Lower leg skin (tissue), 4 donors: ENCODE measurements around the gene PES1. TPM values are rescaled to one million over a fixed set of nuclear protein-coding genes. Genes with fewer than 3 reads are reported as not detected.
"Not testable (repeated sequence)": the region's sequence is repeated elsewhere in the genome, so short reads cannot be mapped to it uniquely, and the experiment has no call there.

Source experiments
- DNase-seq, 2 donors: peaks; one replicate each; pipeline ENCODE4 v3.0.0-alpha.2; 2019; ENCODE audit warnings: low spot score in 2 of 2
- H3K4me3 ChIP-seq: fragments of 200-600 bp; sonication (generic); 2 replicates; pipeline ENCODE4 v1.5.1; 2017; ENCODE audit warnings: mild to moderate bottlenecking, low read depth; ENCODE audit not compliant: poor library complexity, severe bottlenecking
- POLR2A ChIP-seq, 2 donors: fragments of 450-650 bp; IDR thresholded peaks; one replicate each; pipeline ENCODE4 v1.6.1; 2016 to 2017; ENCODE audit warnings: antibody characterized with exemption in 2 of 2, mild to moderate bottlenecking in 1 of 2, moderate library complexity in 1 of 2
- whole genome bisulfite sequencing, 2 donors: methylation state at CpG; one replicate each; pipeline ENCODE4 v1.1.5; 2018; 5-methylcytosine and 5-hydroxymethylcytosine counted together
- intact Hi-C: fragments of 100-400 bp; cut with DNase I; formaldehyde crosslinking; loops from one replicate; pipeline ENCODE4 v1.15.0; 2023; ENCODE audit warnings: low total_unique reads
- total RNA-seq, 4 donors: library from RNA; depleted of rRNA; stranded (reverse); fragments of >200 nt; gene quantifications; one replicate each; pipeline ENCODE4 v1.1.0, GENCODE V29; 2016
- TF ChIP-seq, protein P1 (sequence below), 3 donors: fragments of 450-650 bp; IDR thresholded peaks; one replicate each; pipeline ENCODE4 v1.5.1; 2016; ENCODE audit warnings: antibody characterized with exemption in 3 of 3, mild to moderate bottlenecking in 3 of 3, moderate library complexity in 2 of 3

PES1 gene
- total RNA-seq, 4 donors from 2014 or later = 43.1 to 55.6 (median 49.1) TPM

DNA sequence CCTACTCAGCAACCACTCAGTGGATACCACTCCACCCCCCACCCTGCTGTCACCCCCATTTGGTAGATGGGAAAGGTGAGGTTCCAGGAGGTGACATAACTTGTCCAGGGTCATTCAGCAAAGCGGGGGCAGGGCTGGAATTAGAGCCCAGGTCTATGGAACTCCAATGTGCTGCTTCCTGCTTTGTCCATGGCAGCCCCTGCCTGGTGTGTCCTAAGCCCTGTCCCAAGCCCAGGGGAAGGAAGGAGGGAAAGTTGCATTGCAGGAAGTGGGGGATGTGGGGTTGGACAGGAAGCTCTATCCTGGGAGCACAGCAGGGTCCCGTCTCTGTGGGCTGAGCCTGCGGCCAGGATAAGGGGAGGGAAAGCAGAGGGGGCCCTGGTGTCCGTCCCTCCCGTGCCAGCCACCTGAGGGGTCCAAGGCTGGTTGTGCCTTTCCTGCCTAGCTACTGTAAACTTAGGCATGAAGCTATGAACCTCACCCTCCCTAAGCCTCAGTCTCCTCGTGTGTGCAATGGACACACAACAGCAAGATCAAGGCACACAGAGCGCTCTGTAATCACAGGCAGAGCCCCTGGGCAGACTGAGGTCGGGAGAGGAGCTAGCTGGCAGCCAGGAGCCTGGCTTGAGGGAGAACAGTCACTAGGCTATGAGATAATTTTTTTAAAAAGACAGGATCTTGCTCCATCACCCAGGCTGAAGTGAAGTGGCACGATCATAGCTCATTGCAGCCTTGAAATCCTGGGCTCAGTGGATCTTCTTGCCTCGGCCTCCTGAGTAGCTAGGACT is 30.1 kb downstream of the PES1 start:
- WGBS, 2 donors = 63 to 67% methylated on average over 10 of the region's 10 CpGs
- intact Hi-C loops = no loop called here
- DNase-seq = no peak
- TF ChIP-seq, protein P1, sequence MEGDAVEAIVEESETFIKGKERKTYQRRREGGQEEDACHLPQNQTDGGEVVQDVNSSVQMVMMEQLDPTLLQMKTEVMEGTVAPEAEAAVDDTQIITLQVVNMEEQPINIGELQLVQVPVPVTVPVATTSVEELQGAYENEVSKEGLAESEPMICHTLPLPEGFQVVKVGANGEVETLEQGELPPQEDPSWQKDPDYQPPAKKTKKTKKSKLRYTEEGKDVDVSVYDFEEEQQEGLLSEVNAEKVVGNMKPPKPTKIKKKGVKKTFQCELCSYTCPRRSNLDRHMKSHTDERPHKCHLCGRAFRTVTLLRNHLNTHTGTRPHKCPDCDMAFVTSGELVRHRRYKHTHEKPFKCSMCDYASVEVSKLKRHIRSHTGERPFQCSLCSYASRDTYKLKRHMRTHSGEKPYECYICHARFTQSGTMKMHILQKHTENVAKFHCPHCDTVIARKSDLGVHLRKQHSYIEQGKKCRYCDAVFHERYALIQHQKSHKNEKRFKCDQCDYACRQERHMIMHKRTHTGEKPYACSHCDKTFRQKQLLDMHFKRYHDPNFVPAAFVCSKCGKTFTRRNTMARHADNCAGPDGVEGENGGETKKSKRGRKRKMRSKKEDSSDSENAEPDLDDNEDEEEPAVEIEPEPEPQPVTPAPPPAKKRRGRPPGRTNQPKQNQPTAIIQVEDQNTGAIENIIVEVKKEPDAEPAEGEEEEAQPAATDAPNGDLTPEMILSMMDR (IDR thresholded peaks at IDR 0.05) = no peak
- TF ChIP-seq POLR2A (IDR thresholded peaks at IDR 0.05) = no peak
- no peak overlapping the region for H3K4me3 ChIP-seq

GRCh38 chr22:30560643-30561202 is 31.0 kb downstream of the PES1 start:
- DNase-seq, intact Hi-C loops, H3K4me3 ChIP-seq: not testable (repeated sequence)
- 89 to 92% methylated on average over 11 of the region's 11 CpGs for WGBS, 2 donors

DNA sequence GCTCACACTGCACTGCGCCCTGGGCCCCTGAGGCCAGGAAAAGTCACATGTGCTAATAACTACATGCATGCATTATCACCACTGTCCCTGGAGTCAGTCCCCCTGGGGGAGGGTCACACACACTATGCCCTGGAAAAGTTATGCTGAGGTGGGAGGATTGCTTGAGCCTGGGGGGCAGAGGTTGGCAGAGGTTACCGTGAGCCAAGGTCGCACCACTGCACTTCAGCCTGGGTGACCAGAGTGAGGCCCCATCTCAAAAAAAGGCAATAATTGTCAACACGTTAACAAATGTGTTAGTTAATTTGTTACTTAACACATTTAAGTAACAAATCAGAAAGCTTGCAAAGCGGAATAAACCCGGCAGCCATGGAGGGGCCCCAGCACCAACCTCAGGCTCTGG is 31.8 kb downstream of the PES1 start:
- H3K4me3 ChIP-seq = no peak overlapping the region
- TF ChIP-seq, protein P1 (IDR thresholded peaks at IDR 0.05) = no peak
- TF ChIP-seq POLR2A (IDR thresholded peaks at IDR 0.05) = no peak
- intact Hi-C loops = no loop called here
- no peak for DNase-seq
- 75 to 80% methylated on average over 6 of the region's 6 CpGs for WGBS, 2 donors

- no peak for DNase-seq
- H3K4me3 ChIP-seq = no peak overlapping the region
- intact Hi-C loops = no loop called here
- no peak for TF ChIP-seq POLR2A (IDR thresholded peaks at IDR 0.05)
- TF ChIP-seq, protein P1 (IDR thresholded peaks at IDR 0.05) = no peak
- 74% methylated on average over 6 to 8 of the region's 8 CpGs for WGBS, 2 donors
Measured at GRCh38 chr22:30557243-30557642, 34.5 kb downstream of the PES1 start.

DNA sequence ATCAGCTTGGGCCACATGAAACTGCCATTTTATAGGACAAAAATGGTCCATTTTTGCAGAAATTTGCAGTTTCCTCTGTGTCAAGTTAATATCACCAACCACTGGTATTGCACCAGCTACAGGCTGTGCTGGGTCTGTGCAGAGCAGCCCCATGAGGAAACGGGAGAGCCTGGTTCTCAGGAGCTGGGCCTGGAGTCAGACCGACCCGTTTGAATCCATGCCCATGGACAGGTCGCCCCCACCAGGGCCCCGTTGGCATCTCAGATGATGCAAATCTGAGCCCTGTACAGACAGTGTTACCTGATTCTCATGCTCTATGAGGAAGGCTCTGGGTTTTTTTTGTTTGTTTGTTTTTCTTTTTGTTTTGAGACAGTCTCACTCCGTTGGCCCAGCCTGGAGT is 35.3 kb downstream of the PES1 start:
- intact Hi-C loops = no loop called here
- no peak overlapping the region for H3K4me3 ChIP-seq
- no peak for TF ChIP-seq POLR2A (IDR thresholded peaks at IDR 0.05)
- TF ChIP-seq, protein P1 (IDR thresholded peaks at IDR 0.05) = no peak
- no peak for DNase-seq
- WGBS, 2 donors = 65 to 79% methylated on average over 6 of the region's 6 CpGs

DNA sequence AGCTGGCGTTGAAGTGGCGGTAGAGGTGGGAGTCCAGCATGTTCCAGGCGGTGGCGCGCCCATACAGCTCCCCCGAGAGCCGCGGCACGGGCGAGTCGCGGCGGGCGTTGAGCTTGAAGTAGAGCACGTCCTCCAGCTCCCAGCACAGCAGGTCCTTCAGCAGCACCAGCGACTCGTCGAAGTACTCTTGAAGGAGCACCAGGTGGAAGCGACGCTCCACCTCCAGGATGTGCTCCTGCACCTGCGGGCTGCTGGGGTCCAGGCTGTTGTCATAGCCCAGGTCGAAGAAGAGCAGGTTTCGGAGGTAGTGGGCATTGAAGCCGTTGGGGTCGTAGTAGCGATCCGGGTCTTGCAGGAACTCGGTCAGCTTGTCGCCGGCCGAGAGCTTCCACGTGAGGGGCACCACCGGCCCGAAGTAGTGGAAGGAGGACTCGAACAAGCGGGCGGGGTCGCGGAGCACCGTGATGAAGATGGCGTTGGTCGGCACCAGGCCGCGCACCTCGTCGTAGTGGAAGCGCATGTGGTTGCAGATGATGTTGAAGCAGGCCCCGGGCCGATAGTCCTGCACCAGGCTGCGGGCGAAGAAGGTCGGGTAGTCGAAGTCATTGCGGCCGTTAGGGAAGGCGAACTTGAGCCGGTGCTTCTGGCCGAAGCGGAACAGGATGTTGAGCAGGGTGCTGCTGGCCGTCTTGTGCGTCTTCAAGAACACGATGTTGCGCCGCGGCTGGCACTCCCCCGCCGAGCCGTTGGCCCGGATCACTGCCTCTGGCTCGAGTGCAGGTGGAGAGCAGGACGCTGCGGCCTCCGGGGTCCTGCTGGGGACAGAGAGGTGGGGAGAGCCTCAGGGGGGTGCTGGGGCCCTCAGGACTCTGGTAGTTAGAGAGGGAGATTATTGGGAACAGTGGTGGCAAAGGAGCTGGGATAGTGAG is 36.2 kb downstream of the PES1 start:
- TF ChIP-seq POLR2A (IDR thresholded peaks at IDR 0.05) = no peak
- TF ChIP-seq, protein P1 (IDR thresholded peaks at IDR 0.05) = no peak
- DNase-seq = no peak
- intact Hi-C loops = no loop called here
- WGBS, 2 donors = 95 to 96% methylated on average over 73 of the region's 73 CpGs
- H3K4me3 ChIP-seq = no peak overlapping the region
